IPS DF 6.9 (cell line): ENCODE results near the gene NLRP6.
A peak's percentile ranks its signal among the peaks of the same experiment; 100 is the strongest.
"Not testable (repeated sequence)": the region's sequence is repeated elsewhere in the genome, so short reads cannot be mapped to it uniquely, and the experiment has no call there.

Source experiments
- DNase-seq: peaks from one replicate; pipeline ENCODE4 v3.0.0-alpha.2; 2013; ENCODE audit warnings: low read depth, low spot score
- H3K27ac ChIP-seq: one replicate; pipeline ENCODE4 v1.5.1; 2013; ENCODE audit warnings: low read length, control low read depth
- H3K27me3 ChIP-seq: 2 replicates; pipeline ENCODE4 v1.6.1; 2013; ENCODE audit warnings: mild to moderate bottlenecking, low read length; ENCODE audit not compliant: control insufficient read depth, insufficient read depth
- H3K36me3 ChIP-seq: 2 replicates; pipeline ENCODE4 v1.6.1; 2013; ENCODE audit warnings: low read length; ENCODE audit not compliant: control insufficient read depth, insufficient read depth
- H3K4me1 ChIP-seq: 2 replicates; pipeline ENCODE4 v1.6.1; 2013; ENCODE audit warnings: low read length; ENCODE audit not compliant: control insufficient read depth, insufficient read depth
- H3K4me3 ChIP-seq: 2 replicates; pipeline ENCODE4 v1.5.1; 2013; ENCODE audit warnings: mild to moderate bottlenecking, low read length
- H3K9me3 ChIP-seq: 2 replicates; pipeline ENCODE4 v1.6.1; 2013; ENCODE audit warnings: low read length, inconsistent platforms; ENCODE audit not compliant: control insufficient read depth, insufficient read depth
- WGBS: extraction: QIAGEN DNeasy Blood & Tissue Kit; methylation state at CpG from one replicate; pipeline ENCODE4 v1.1.7; 2013; ENCODE audit warnings: mixed read lengths, missing lambda C conversion rate; ENCODE audit not compliant: insufficient read length, insufficient coverage; 5-methylcytosine and 5-hydroxymethylcytosine counted together

The NLRP6 gene

DNA sequence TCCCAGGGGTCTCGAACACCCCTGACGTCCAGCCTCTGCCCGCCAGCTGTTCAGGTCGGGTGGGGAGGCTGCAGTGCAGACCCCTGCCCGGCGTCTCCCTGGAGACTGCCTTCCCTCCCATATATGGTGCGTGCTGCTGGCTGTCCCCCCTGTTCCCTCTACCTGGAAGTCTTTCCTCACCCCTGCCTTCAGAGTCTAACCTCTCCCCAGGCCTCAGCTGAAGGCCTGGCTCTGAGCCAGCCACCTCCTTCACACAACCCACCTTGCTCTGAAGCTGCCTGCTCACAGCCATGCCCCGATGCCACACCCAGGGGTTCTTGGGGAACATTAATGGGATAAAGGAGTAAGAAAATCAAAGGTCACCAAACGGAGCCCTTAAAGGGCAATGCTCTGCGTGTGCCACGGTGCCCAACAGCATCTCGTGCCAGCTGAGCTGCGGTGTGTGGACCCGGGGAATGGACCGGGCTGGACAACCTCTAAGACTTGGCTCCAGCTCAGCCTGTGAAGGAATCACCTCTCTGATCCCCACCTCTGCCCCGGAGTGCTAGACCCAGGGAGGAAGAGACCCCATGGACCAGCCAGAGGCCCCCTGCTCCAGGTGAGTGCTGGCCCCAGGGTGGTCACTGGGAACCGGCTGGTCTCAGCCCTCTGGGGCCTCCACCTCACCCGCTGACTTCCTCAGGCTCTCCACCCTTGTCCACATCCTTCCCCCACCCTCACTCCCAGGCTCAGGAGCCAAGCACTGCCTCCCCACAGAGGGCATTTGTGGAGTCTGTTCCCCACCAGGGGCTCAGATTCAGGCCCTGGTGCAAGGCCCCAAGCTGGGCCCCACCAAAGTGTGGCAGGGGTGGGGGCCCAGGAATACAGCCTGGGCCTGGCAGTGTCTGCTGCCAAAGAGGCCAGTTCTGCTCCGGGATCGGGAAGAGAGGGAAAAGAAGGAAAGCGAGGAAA lies at the start of gene NLRP6:
Gene NLRP6, plus strand, starts transcription at position 407 of the 951 bp plus-strand sequence. Its CDS starts 163 bp downstream, at position 570.
- DNase-seq = no peak
- Histone ChIP-seq H3K27me3 (peaks cover 12% of the 10 kb centered on the region; the same call in 1 of the 2 replicates), H3K9me3 (no peaks in the 10 kb centered on the region), H3K4me1 (0 out of 2 replicates have a peak, but pooled peaks cover 1% of the 10 kb centered on the region), H3K27ac (no peak within 1 kb of the TSS), H3K4me3 (no peak within 1 kb of the TSS), H3K36me3 (peaks cover 4% of the 10 kb centered on the region; the same call in 1 of the 2 replicates)
- WGBS = no CpG with 5 or more reads among the region's 21 CpGs

- Histone ChIP-seq H3K27ac (no peak overlapping the region), H3K9me3 (no peaks in the 10 kb centered on the region), H3K27me3 (no peaks in the 10 kb centered on the region), H3K4me3 (no peak overlapping the region), H3K36me3 (no peaks in the 10 kb centered on the region), H3K4me1 (no peaks in the 10 kb centered on the region)
- no CpG with 5 or more reads among the region's 10 CpGs for WGBS
- no peak for DNase-seq
These were observed 47.8 kb upstream of the NLRP6 start for GRCh38 chr11:230431-230830.

GRCh38 chr11:232783-233565 lies 45.2 kb upstream of the NLRP6 start:
- Histone ChIP-seq H3K9me3 (no peaks in the 10 kb centered on the region), H3K36me3 (no peaks in the 10 kb centered on the region), H3K27ac (no peak overlapping the region), H3K4me1 (no peaks in the 10 kb centered on the region), H3K27me3 (no peaks in the 10 kb centered on the region), H3K4me3 (no peak overlapping the region)
- no CpG with 5 or more reads among the region's 20 CpGs for WGBS
- DNase-seq = no peak

DNA sequence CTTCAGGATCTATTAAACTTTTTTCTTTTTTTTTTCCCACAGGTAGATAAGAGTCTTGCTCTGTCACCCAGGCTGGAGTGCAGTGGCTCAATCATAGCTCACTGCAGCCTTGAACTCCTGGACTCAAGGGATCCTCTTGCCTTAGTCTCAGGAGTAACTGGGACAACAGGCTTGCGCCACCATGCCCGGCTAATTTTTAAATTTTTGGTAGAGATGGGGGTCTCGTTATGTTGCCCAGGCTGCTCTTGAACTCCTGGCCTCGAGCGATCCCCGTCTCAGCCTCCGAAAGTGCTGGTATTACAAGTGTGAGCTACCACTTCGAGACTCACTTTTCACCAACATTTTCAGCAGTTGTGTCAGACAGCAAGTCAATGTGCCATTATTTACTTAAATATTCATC lies 43.0 kb upstream of the NLRP6 start:
- no peaks in the 10 kb centered on the region for H3K36me3 ChIP-seq
- H3K9me3 ChIP-seq = no peaks in the 10 kb centered on the region
- H3K27ac ChIP-seq = no peak overlapping the region
- no peak for DNase-seq
- no peak overlapping the region; the same call in 1 of the 2 replicates for H3K4me3 ChIP-seq
- no peaks in the 10 kb centered on the region for H3K4me1 ChIP-seq
- H3K27me3 ChIP-seq = no peaks in the 10 kb centered on the region
- WGBS = no CpG with 5 or more reads among the region's 8 CpGs

DNA sequence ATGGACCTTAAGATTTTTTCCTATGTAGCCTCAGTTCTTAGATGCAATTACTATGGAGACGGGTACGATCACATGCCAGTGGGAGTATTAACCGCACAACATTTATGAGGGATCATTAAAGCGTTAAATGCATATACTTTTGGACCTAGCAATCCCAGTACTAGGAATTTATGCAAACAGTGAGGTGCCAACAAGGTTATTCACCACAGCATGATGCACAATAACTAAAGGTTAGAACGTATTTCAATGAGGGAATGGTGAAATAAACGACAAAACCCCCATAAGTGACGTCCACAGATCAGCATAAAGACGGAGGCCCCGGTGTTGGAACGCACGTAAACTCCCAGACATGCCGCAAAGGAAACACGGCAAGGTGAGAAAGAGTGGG lies 42.6 kb upstream of the NLRP6 start:
- Histone ChIP-seq H3K27me3 (no peaks in the 10 kb centered on the region), H3K9me3 (no peaks in the 10 kb centered on the region), H3K4me3 (peak overlapping the region; percentile 60; the same call in 1 of the 2 replicates), H3K4me1 (no peaks in the 10 kb centered on the region), H3K36me3 (no peaks in the 10 kb centered on the region), H3K27ac (no peak overlapping the region)
- WGBS = no CpG with 5 or more reads among the region's 13 CpGs
- DNase-seq = no peak

- peak; percentile 41 for DNase-seq
- peak within 1 kb of the TSS; percentile 91 for H3K4me3 ChIP-seq
- no CpG with 5 or more reads among the region's 70 CpGs for WGBS
- H3K4me1 ChIP-seq = no peaks in the 10 kb centered on the region
- H3K36me3 ChIP-seq = no peaks in the 10 kb centered on the region
- no peak within 1 kb of the TSS for H3K27ac ChIP-seq
- H3K27me3 ChIP-seq = no peaks in the 10 kb centered on the region
- H3K9me3 ChIP-seq = no peaks in the 10 kb centered on the region
These were observed 42.0 kb upstream of the NLRP6 start, which contains the start of gene SIRT3 for GRCh38 chr11:235997-236773. TSS of gene SIRT3 (minus strand) at chr11:236342. CDS start at chr11:236328, 14 bp downstream.

GRCh38 chr11:236774-237767 lies 41.1 kb upstream of the NLRP6 start, which contains the start of gene PSMD13:
TSS of gene PSMD13 (plus strand) at chr11:236976. CDS start at chr11:237050, 74 bp downstream.
- no CpG with 5 or more reads among the region's 62 CpGs for WGBS
- no peaks in the 10 kb centered on the region for H3K9me3 ChIP-seq
- H3K36me3 ChIP-seq = no peaks in the 10 kb centered on the region
- peak within 1 kb of the TSS; percentile 91 for H3K4me3 ChIP-seq
- H3K27ac ChIP-seq = no peak within 1 kb of the TSS
- no peaks in the 10 kb centered on the region for H3K27me3 ChIP-seq
- DNase-seq = peak; percentile 54
- no peaks in the 10 kb centered on the region for H3K4me1 ChIP-seq

GRCh38 chr11:238346-238745 lies 39.9 kb upstream of the NLRP6 start:
- H3K36me3 ChIP-seq, H3K9me3 ChIP-seq, H3K27me3 ChIP-seq, H3K4me3 ChIP-seq, H3K4me1 ChIP-seq, H3K27ac ChIP-seq, DNase-seq: not testable (repeated sequence)
- WGBS = no CpG with 5 or more reads among the region's 7 CpGs

- H3K27me3 ChIP-seq = no peaks in the 10 kb centered on the region
- no peak for DNase-seq
- H3K4me1 ChIP-seq = no peaks in the 10 kb centered on the region
- no peak overlapping the region for H3K4me3 ChIP-seq
- WGBS = no CpG with 5 or more reads among the region's 1 CpG
- H3K9me3 ChIP-seq = no peaks in the 10 kb centered on the region
- peaks cover 6% of the 10 kb centered on the region; the same call in 1 of the 2 replicates for H3K36me3 ChIP-seq
- no peak overlapping the region for H3K27ac ChIP-seq
These were observed 37.9 kb upstream of the NLRP6 start for GRCh38 chr11:240315-240714.
